Stimulated activated CD8-positive, alpha-beta memory T cell treated with anti-CD3 and anti-CD28 coated beads, Interleukin-15, amount 100 ng/mL, for 24 hours (primary cell): Measurements from ENCODE around the gene PRKCA.

Experiments
- DNase-seq: peaks from one replicate; pipeline ENCODE4 v3.0.0-alpha.2; 2020; ENCODE audit warnings: low read depth

PRKCA gene

GRCh38 chr17:66547151-66547865 lies 244.9 kb downstream of the PRKCA start:
- no peak for DNase-seq

GRCh38 chr17:66548158-66548557 lies 245.7 kb downstream of the PRKCA start:
- no peak for DNase-seq

- no peak for DNase-seq
Observed at GRCh38 chr17:66548659-66549310, 246.4 kb downstream of the PRKCA start.

GRCh38 chr17:66549311-66549704 lies 246.9 kb downstream of the PRKCA start:
- no peak for DNase-seq

- DNase-seq: no peak
Observed at GRCh38 chr17:66549731-66550207, 247.4 kb downstream of the PRKCA start.

- no peak for DNase-seq
Observed at GRCh38 chr17:66551839-66552238, 249.4 kb downstream of the PRKCA start.

- DNase-seq: no peak
Observed at GRCh38 chr17:66552371-66552770, 250.0 kb downstream of the PRKCA start.

- no peak for DNase-seq
Observed at GRCh38 chr17:66555605-66556004, 253.2 kb downstream of the PRKCA start.

- DNase-seq: no peak
Observed at GRCh38 chr17:66557200-66557599, 254.8 kb downstream of the PRKCA start.

GRCh38 chr17:66557886-66558285 lies 255.5 kb downstream of the PRKCA start:
- no peak for DNase-seq

GRCh38 chr17:66560691-66561090 lies 258.3 kb downstream of the PRKCA start:
- no peak for DNase-seq

GRCh38 chr17:66562119-66562518 lies 259.7 kb downstream of the PRKCA start:
- DNase-seq: no peak

GRCh38 chr17:66564992-66565465 lies 262.6 kb downstream of the PRKCA start:
- no peak for DNase-seq

- peak; percentile 59 for DNase-seq
Observed at GRCh38 chr17:66567234-66568170, 265.1 kb downstream of the PRKCA start.

GRCh38 chr17:66569572-66569971 lies 267.2 kb downstream of the PRKCA start:
- DNase-seq: no peak

GRCh38 chr17:66570447-66571195 lies 268.2 kb downstream of the PRKCA start:
- no peak for DNase-seq

GRCh38 chr17:66571745-66572144 lies 269.3 kb downstream of the PRKCA start:
- DNase-seq: no peak

- no peak for DNase-seq
Observed at GRCh38 chr17:66573078-66573477, 270.7 kb downstream of the PRKCA start.

- DNase-seq: no peak
Observed at GRCh38 chr17:66574123-66574522, 271.7 kb downstream of the PRKCA start.

GRCh38 chr17:66576473-66576872 lies 274.1 kb downstream of the PRKCA start:
- no peak for DNase-seq

GRCh38 chr17:66577041-66577440 lies 274.6 kb downstream of the PRKCA start:
- DNase-seq: no peak
